ENCODE data around the gene RBM44.

RBM44 gene

GRCh38 chr2:237884681-237885080 is 86.1 kb downstream of the RBM44 start (continued):
- no peak for TF ChIP-seq ZBTB11 (tag by site-specific recombination; conservative IDR thresholded peaks at IDR 0.05; ENCODE audit: low read depth)
- no peak for TF ChIP-seq ZFP3 (tag by site-specific recombination; IDR thresholded peaks at IDR 0.05; ENCODE audit: low read depth)
- no peak for TF ChIP-seq ZNF112 (tag by site-specific recombination; IDR thresholded peaks at IDR 0.05)
- TF ChIP-seq ZNF157 (tag by site-specific recombination; IDR thresholded peaks at IDR 0.05): no peak

- no peaks in the 10 kb centered on the region for H3K4me1 ChIP-seq (ENCODE audit: control insufficient read depth, insufficient read depth, low read length)
- H3K4me3 ChIP-seq (ENCODE audit: low read depth, low read length): no peak overlapping the region
- no peaks in the 10 kb centered on the region for H3K36me3 ChIP-seq (ENCODE audit: control insufficient read depth in 2 of 2, insufficient read depth in 1 of 2, low read length in 2 of 2)
- TF ChIP-seq ZNF530 (tag by site-specific recombination; IDR thresholded peaks at IDR 0.05; ENCODE audit: low read depth) (no peak), ZNF600 (tag by site-specific recombination; IDR thresholded peaks at IDR 0.05) (no peak), ZNF114 (tag by site-specific recombination; IDR thresholded peaks at IDR 0.05) (no peak), ZNF521 (tag by site-specific recombination; IDR thresholded peaks at IDR 0.05) (no peak), ZNF221 (tag by site-specific recombination; IDR thresholded peaks at IDR 0.05; ENCODE audit: borderline replicate concordance) (no peak), ZSCAN4 (tag by site-specific recombination; IDR thresholded peaks at IDR 0.05) (no peak), ZIC2 (tag by site-specific recombination; IDR thresholded peaks at IDR 0.05) (peak; percentile 39), ZNF792 (tag by site-specific recombination; IDR thresholded peaks at IDR 0.05) (no peak)
- CTCF ChIA-PET: no interaction called here
- H3K9me3 ChIP-seq (ENCODE audit: control insufficient read depth, insufficient read depth, low read depth, low read length): no peaks in the 10 kb centered on the region
- POLR2A ChIA-PET: no interaction called here
- no peak overlapping the region for H3K27ac ChIP-seq (ENCODE audit: extremely low read depth, low read depth, low read length)
Observed at GRCh38 chr2:237885111-237885930, 86.7 kb downstream of the RBM44 start.

- no peaks in the 10 kb centered on the region for H3K36me3 ChIP-seq (ENCODE audit: control insufficient read depth in 2 of 2, insufficient read depth in 1 of 2, low read length in 2 of 2)
- no peak overlapping the region for H3K4me3 ChIP-seq (ENCODE audit: low read depth, low read length)
- no peak overlapping the region for H3K27ac ChIP-seq (ENCODE audit: extremely low read depth, low read depth, low read length)
- ChIA-PET POLR2A (no interaction called here), CTCF (no interaction called here)
- TF ChIP-seq ZIC2 (tag by site-specific recombination; IDR thresholded peaks at IDR 0.05) (0 out of 2 replicates have a peak, but pooled peaks have one; percentile 0), ZNF274 (IDR thresholded peaks at IDR 0.05; ENCODE audit: low read length) (no peak), ZNF274 (tag by site-specific recombination; IDR thresholded peaks at IDR 0.05; ENCODE audit: borderline replicate concordance) (no peak)
- no peaks in the 10 kb centered on the region for H3K9me3 ChIP-seq (ENCODE audit: control insufficient read depth, insufficient read depth, low read depth, low read length)
- no peaks in the 10 kb centered on the region for H3K4me1 ChIP-seq (ENCODE audit: control insufficient read depth, insufficient read depth, low read length)
Observed at GRCh38 chr2:237885931-237886684, 87.5 kb downstream of the RBM44 start.

Data from HEK293 (cell line).